ENCODE results near the gene NPTX2. TPM values are rescaled to one million over a fixed set of nuclear protein-coding genes. Genes with fewer than 3 reads are reported as not detected.

NPTX2 gene
- total RNA-seq, 4 donors from 2014 or later, result 4.1 to 5.5 (median 4.8) TPM

- Histone ChIP-seq H3K27ac (no peak overlapping the region), H3K4me3 (no peak overlapping the region), H3K9me3 (no peaks in the 10 kb centered on the region), H3K27me3 (no peaks in the 10 kb centered on the region), H3K4me1 (no peaks in the 10 kb centered on the region), H3K36me3 (no peaks in the 10 kb centered on the region)
- DNase-seq, result no peak
- TF ChIP-seq CTCF (IDR thresholded peaks at IDR 0.05) (no peak), POLR2A (IDR thresholded peaks at IDR 0.05) (no peak)
- intact Hi-C loops (cut with DNase I; ENCODE audit: low total_unique reads), result no loop called here
Measured at GRCh38 chr7:98594348-98594747, 22.7 kb upstream of the NPTX2 start.

GRCh38 chr7:98594787-98595186 lies 22.3 kb upstream of the NPTX2 start:
- Histone ChIP-seq H3K27ac (no peak overlapping the region), H3K27me3 (no peaks in the 10 kb centered on the region), H3K9me3 (no peaks in the 10 kb centered on the region), H3K36me3 (no peaks in the 10 kb centered on the region), H3K4me1 (no peaks in the 10 kb centered on the region), H3K4me3 (no peak overlapping the region)
- DNase-seq, result no peak
- TF ChIP-seq CTCF (IDR thresholded peaks at IDR 0.05) (no peak), POLR2A (IDR thresholded peaks at IDR 0.05) (no peak)
- intact Hi-C loops (cut with DNase I; ENCODE audit: low total_unique reads), result no loop called here

- H3K36me3 ChIP-seq, result no peaks in the 10 kb centered on the region
- no peak for TF ChIP-seq POLR2A (IDR thresholded peaks at IDR 0.05)
- TF ChIP-seq CTCF (IDR thresholded peaks at IDR 0.05), result no peak
- no peak overlapping the region for H3K27ac ChIP-seq
- no peaks in the 10 kb centered on the region for H3K4me1 ChIP-seq
- H3K27me3 ChIP-seq, result no peaks in the 10 kb centered on the region
- H3K9me3 ChIP-seq, result no peaks in the 10 kb centered on the region
- intact Hi-C loops (cut with DNase I; ENCODE audit: low total_unique reads), result no loop called here
- H3K4me3 ChIP-seq, result no peak overlapping the region
- DNase-seq, result no peak
Measured at GRCh38 chr7:98598846-98599615, 18.1 kb upstream of the NPTX2 start.

GRCh38 chr7:98599886-98600285 lies 17.2 kb upstream of the NPTX2 start:
- H3K9me3 ChIP-seq, result no peaks in the 10 kb centered on the region
- H3K4me3 ChIP-seq, result no peak overlapping the region
- no peaks in the 10 kb centered on the region for H3K4me1 ChIP-seq
- intact Hi-C loops (cut with DNase I; ENCODE audit: low total_unique reads), result no loop called here
- no peak for DNase-seq
- H3K27ac ChIP-seq, result no peak overlapping the region
- no peaks in the 10 kb centered on the region for H3K27me3 ChIP-seq
- TF ChIP-seq POLR2A (IDR thresholded peaks at IDR 0.05) (no peak), CTCF (IDR thresholded peaks at IDR 0.05) (no peak)
- H3K36me3 ChIP-seq, result no peaks in the 10 kb centered on the region

- Histone ChIP-seq H3K27ac (no peak overlapping the region), H3K36me3 (no peaks in the 10 kb centered on the region), H3K4me1 (no peaks in the 10 kb centered on the region), H3K9me3 (no peaks in the 10 kb centered on the region), H3K4me3 (no peak overlapping the region), H3K27me3 (no peaks in the 10 kb centered on the region)
- DNase-seq, result no peak
- intact Hi-C loops (cut with DNase I; ENCODE audit: low total_unique reads), result no loop called here
- TF ChIP-seq CTCF (IDR thresholded peaks at IDR 0.05) (no peak), POLR2A (IDR thresholded peaks at IDR 0.05) (no peak)
Measured at GRCh38 chr7:98602755-98603398, 14.2 kb upstream of the NPTX2 start.
